Neural progenitor cell (in vitro differentiated cells): ENCODE data around the gene PRRC2B.

Experiments
- CTCF ChIP-seq: fragments of 200-600 bp; sonication (generic); IDR thresholded peaks from 2 replicates; pipeline ENCODE4 v1.5.1; 2017; ENCODE audit warnings: antibody characterized with exemption, mild to moderate bottlenecking
- EZH2 ChIP-seq: fragments of 200-600 bp; sonication (generic); IDR thresholded peaks from 2 replicates; pipeline ENCODE4 v1.6.1; 2017; ENCODE audit warnings: antibody characterized with exemption, mild to moderate bottlenecking, moderate library complexity
- EZH2phosphoT487 ChIP-seq: fragments of 200-600 bp; sonication (generic); IDR thresholded peaks from 2 replicates; pipeline ENCODE4 v1.6.1; 2017; ENCODE audit warnings: antibody characterized with exemption

- TF ChIP-seq CTCF: no peak
- TF ChIP-seq EZH2: no peak
- TF ChIP-seq EZH2phosphoT487: no peak
Observed at GRCh38 chr9:131468031-131468430, 74.1 kb downstream of the PRRC2B start.
